Dedifferentiated amniotic fluid mesenchymal stem cell (primary cell): ENCODE data around the gene XPO5.
"Not testable (repeated sequence)": the region's sequence is repeated elsewhere in the genome, so short reads cannot be mapped to it uniquely, and the experiment has no call there.

Experiments used
- DNase-seq: peaks from one replicate; pipeline ENCODE4 v3.0.0-alpha.2; 2016; ENCODE audit errors: extremely low spot score

XPO5 gene

DNA sequence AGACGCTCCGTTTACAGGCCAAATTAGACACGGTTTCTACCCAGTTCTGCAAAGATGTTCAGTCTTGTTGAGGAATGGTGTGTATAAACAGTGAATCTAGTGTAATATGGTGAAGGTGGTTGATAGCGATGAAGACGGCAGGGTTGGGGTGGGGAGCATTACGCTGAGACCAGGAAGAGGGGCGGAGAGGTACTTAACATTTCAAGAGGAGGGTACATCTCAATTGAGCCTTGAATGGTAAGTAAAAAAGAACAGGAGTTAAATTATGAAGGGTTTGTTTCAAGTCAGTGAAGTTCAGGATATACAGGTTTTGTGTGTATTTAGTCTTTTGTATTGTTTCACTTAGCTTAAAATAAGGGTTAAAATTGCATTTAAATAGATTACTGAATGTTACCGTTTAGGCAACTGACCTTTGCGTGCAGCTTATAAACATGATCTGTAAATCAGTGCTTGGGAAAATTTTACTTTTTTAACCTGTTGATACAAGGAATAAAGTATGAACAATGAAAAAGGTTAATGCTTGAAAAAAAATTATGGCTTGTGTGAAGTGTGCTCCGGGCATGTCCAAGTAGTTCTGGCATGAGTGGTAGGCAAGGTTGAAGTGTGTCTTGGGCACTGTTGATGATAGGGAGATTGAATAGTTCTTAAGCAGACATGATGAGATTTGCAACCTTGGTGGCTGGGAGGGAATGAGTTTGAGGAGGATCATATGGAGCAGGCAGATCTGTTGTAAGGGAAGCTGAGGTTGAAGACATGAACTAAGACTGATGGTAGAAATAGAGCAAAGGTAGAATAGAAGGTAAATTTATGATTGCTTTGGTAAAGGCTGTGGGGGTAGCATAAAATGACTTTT, 58.1 kb downstream of the XPO5 start:
- DNase-seq, result no peak

DNA sequence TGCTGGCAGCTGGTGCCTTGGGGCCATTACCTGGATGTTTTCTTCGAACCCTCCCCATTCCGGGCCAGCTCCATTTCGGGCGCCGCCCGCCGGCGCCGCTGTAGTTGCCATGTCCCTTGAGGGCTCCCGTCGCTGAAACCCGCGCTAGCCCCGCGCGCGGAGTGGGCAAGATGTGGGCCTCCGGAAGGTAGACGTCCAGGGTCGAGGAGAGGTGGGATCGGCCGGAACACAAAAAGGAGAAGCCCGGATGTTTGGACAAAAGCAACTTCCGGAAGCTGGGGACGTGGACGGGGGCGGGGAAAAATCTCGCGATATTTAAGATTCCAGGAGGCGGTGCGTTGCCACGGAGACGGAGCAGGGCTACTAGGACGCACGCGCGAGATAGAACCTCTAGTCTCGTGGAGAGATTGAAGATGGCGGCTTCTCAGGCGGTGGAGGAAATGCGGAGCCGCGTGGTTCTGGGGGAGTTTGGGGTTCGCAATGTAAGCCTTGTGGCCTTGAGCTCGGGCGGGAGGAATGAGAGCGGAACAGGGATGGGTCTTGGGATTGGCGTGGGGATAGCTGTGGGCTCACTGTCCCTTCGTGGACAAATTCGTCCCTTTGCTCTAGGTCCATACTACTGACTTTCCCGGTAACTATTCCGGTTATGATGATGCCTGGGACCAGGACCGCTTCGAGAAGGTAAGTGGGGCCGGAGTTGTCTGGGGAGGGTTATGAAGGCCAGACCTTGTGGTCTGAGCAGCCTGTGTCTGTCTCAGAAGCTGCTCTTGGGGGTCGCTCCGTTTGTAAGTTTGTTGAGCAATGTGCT, 58.9 kb downstream of the XPO5 start, which contains the start of the genes POLR1C and YIPF3:
TSS of gene POLR1C (plus strand) at position 393 of the 808 bp plus-strand sequence. CDS start at position 414, 21 bp downstream.
TSS of gene YIPF3 (minus strand) at position 230 of the 808 bp plus-strand sequence. CDS start at position 111, 119 bp downstream.
- peak; percentile 99 for DNase-seq

DNA sequence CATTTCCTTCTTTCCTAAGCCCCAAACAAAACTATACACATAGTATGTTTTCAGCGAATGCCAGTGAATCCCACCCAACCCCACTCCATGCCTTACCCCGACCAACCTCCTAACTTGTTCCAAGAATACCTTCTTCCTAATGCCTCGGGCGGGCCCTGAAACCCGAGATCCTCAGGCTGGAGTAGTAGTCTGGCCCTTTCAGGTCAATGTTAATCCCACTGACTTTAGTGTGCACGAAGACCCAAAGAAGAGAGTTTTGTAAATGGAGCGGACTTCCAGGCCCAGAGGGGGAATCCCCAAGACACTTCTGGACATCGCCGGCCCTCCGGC, 59.5 kb downstream of the XPO5 start:
- no peak for DNase-seq

DNA sequence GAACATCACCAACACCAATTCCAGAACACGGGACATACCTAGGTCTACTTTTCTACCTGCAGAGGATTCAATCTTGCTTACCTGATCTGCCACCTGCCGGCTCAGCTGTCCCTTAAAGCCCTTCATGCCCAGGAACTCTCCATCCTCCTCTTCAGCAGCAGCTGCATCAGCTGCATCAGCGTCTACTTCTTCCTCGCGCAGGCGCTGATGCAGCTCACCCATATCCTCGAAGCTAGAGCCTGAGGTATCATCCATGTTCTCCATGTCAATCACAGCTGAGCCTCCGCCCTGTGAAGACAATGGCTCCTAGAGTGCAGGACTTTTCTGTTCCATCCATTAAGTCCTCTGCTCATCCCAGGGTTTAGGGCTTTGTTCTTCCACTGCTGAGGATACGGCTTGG, 60.0 kb downstream of the XPO5 start:
- DNase-seq, result no peak

DNA sequence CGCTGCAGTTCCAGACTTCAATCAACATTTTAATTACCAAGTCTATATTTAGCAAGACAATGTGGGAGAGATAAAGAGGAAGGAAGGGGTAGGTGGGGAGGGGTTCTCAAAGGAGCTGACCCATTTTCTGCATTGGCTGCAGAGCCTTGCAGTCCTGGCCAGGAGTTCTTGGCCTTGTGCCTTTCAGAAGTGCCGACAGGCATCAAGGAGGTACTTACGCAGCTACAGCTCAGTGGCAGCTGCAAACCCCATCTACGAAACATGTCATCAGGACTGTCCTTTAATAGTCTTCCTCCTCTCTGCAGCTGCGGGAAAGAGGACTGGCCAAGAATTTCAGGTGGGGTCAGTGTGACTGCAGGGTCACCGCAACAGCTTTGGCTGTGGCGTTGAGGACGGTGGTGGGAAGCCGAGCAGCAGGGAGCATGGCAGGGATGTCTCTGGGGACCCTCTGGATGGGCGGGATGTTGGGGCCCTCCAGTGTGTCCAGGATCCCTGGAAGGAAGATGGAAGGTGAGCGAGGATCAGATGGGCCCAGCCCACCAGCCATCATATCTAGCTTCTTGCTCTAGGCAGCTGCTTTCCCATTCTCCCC, 63.9 kb downstream of the XPO5 start:
- DNase-seq, result no peak

DNA sequence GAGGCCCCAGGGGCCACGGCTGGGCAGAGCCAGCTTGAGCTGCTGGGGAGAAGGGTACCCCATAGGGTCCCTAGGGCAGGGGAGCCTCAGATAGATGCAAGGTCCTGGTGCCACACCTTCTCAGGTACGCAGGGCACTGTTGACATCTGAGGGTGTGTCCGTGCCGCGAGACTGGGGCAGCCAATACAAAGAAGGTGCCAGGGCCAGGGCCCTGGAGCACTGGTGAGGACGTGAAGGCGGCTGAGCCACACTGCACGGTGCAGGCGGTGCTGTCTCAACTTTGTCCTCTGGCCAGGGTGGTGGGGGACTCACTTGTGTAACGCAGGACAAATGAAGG, 65.0 kb downstream of the XPO5 start:
- DNase-seq, result no peak

DNA sequence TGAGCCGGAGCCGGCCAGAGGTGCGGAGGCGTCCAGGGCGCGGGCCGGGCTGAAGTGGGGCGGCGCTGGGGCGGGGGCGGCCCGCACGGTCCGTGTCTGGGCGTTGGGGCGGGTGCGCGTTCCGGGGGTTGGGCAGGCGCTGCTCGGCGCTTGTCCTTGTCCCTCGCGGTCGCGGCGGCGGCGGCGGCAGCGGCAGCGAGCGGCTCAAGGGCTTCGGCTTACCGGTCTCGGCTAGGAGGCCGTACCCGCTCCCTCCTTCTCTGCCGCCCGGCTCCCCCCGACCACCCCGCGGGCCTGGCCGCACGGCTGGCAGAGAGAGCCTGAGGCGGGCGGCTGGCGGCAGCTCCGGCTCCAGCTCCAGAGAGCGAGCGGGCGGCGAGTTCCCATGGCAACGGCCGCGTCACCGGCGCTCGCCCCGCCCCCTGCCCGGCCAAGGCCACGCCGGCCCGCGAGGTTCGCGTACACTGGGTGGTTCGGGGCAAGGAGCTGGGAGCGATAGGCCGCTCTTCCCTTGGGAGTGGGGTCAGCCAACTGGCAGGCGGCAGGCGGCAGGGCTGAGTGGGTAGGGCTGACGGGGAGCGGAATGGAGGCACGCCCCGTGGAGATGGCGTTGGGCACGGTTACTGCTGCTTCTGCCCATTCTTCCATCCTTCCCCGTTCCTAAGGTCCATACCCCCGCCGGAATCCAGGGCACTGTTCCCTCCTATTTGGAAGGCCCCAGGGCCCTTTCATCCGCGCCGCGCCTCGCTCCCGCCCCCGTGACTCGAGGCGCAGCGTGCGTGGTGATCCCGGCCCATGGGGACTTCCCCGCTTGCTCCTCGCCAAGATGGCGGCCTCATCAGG, 65.6 kb downstream of the XPO5 start, which contains the start of gene LRRC73:
TSS of gene LRRC73 (minus strand) at position 363 of the 843 bp plus-strand sequence. CDS start 561 bp downstream, outside the sequence.
- peak; percentile 60 for DNase-seq

DNA sequence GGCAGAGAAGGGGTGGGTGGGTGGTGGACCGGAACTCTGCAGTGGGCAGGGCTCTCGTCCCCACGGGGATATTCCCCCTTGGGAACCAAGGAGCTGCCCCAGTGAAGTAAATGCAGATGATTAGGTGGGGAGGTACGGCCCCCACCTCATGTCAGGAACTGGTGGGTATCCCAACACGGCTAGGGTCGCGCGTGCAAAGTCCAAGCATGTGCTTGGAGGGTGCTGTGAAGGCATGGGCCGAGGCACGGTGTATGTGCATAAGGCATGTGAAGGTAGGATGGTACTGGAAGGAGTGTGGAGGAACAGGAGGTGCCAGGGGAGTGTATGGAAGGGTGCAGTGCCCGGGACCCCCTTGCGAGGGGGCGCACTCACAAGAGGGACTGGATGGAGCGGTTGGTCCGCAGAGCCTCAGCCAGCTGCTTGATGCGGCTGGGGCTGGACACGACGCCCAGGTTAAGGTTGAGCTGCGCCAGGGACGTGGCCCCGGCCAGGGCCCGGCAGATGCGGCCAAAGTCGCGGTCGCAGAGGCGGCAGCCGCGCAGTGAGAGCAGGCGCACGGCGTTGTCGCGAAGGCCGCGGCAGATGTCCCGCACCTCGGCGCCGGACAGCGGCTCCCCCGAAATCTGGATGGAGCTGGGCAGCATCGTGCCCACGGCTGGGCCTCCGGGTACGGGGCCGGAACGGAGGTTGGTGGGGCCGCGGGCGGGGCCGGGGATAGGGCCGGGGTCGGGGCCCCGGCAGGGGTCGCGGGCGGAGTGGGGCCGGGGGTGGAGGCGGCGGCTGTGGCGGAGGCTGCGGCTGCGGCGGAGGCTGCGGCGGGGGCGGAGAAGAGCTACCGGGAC, 66.5 kb downstream of the XPO5 start:
- DNase-seq, result no peak

DNA sequence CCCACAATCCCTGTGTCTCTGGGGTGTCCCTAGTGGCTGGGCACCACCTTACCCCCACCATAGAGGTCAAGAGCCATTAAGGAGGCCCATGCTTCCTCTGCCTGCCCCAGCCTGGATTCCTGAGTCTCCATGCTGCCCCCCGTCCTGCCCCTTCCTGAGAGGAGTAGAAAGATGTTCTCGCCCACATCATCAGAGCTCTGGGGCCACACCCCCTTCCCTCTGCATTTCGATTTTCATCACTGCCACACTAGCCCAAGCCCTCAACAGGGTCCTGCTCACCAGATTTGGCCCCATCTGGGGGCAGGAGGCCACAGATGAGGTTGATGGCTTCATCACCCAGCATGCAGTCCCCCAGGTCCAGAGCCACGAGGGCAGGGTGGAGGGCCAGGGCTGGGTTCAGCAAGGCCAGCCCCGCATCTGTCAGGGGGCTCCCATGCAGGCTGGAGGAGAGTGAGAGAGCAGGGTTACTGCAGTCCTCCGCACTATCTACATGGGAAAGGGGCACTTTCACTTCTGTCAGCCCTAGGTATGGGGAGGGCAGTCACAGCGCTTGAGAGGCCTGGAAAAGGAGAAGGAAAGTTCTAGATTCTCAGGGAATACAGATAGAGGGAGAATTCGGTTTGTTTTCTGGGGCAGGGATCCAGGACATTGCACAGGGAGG, 67.2 kb downstream of the XPO5 start:
- DNase-seq, result no peak

DNA sequence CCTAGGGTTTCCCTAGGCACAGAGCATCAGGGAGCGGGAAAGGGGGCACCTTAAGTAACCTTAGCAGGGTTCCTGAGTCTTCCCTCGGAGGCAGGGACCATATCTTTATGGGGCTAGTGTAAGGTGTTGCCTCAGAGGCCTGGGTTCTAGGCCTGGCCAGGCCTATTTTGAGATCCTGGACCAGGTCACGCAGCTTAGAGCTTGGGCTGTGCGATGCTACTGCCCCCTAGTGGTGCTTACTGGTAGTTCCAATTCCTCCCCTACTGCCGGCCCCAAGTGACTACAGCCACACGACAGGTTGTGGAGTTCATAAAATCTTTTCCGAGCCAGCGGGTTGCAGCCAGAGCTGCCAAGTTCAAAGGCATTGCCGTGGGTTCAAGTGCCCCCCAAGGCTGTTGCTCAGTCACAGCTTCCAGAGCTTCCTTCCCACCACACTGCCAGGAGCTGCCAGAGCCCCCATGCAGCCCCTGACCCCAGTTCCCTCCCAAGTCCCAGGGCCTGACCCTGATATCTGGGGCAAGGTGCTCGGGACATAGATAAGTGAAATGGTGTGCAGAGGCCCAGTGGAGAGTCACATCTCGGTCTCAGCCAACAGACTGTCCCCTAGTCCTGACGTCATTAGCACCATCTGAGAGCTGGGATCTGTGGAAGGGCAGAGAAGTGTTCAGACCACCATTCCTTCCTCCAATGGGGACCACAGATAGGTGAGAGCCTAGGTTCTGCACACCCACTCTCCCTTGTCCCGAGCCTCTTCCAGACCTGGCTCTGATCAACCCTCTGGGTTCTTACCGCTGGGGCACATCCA, 69.0 kb downstream of the XPO5 start:
- DNase-seq, result peak; percentile 81

DNA sequence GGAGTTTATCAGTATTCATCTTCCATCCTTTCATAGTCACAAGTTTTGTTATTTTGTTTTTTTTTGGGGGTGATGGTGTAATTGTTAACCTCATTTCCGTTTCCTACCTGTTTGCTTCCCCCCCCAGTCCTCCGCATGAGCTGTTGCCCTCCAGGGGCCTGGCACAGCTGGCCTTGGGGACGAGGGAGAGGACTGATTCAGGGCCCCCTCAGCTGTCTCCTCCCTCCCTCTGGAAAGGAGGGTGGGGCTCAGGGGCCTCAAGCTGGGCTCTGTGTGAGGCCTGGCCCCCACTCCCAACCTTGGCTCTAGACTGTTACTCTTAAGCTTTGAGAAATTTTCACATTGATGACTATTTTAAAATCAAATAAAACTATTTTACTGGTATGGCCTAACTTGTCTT, 69.7 kb downstream of the XPO5 start:
- DNase-seq, result no peak

DNA sequence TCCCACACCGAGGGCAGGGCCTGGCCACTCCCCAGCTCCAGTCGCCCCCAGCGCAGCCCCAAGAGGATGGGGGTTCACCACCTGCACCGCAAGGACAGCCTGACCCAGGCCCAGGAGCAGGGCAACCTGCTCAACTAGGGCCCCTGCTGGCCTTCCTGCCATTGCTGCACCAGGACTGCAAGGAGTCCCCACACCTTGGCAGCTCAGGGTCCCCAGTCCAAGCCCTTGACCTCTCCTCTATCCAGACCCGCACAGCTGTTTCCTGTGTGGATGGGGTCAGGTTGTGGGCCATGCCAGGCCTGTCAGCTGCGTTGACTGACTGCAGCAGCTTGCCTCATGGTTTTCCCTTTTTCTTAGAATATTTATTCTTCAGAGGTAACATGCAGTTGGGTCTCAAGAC, 70.1 kb downstream of the XPO5 start:
- no peak for DNase-seq

DNA sequence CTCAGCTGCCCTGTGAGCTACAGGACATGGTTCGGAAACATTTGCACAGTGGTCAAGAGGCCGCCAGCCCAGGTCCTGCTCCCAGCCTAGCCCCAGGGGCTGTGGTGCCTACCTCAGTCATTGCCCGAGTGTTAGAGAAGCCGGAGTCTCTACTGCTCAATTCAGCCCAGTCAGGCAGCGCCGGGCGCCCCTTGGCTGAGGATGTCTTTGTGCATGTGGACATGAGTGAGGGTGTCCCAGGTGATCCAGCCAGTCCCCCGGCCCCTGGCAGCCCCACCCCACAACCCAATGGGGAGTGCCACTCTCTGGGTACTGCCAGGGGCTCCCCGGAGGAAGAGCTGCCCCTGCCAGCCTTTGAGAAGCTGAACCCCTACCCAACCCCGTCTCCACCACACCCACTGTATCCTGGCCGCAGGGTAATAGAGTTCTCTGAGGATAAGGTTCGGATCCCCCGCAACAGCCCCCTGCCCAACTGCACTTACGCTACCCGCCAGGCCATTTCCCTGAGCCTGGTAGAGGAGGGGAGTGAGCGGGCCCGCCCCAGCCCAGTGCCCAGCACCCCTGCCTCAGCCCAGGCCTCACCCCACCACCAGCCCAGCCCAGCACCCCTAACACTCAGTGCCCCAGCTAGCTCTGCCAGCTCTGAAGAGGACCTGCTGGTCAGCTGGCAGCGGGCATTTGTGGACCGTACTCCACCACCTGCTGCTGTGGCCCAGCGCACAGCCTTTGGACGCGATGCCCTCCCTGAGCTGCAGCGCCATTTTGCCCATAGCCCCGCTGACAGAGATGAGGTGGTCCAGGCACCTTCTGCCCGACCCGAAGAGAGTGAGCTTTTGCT, 70.9 kb downstream of the XPO5 start:
- no peak for DNase-seq

DNA sequence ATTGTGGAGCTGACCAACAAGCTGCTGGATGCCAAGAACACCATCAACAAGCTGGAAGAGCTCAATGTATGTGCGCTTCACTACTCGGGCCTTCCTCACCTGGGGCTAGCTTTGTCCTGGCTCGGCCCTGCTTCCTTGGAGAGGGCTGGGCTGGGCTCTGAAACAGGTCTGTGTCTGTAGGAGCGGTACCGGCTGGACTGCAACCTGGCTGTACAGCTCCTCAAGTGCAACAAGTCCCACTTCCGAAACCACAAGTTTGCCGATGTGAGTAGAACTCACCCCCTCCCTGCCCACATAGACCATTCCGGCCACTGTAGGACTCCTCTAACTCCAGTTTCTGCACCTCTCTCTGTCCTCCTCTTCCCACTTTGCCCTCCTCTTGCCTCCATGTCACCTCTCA, 72.4 kb downstream of the XPO5 start:
- no peak for DNase-seq

DNA sequence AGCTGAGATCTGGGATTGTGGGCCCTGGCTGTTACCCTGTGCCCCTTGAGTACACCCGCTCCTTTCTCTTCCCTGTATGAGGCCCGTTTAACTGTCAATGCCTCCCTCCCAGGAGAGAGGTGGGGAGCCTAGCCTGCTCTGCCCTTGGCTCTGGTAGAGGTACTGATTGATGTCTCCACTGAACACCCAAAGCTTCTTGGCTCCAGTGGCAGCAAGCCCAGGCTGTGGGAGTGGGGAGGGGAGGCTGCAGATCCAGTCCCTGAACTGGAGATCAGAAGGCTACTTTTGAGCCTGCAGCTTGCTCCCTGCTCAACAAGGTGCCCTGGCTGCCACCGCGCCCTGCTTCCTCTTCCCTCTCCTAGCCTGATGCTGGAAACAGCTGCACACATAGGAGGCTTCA, 73.2 kb downstream of the XPO5 start:
- no peak for DNase-seq

DNA sequence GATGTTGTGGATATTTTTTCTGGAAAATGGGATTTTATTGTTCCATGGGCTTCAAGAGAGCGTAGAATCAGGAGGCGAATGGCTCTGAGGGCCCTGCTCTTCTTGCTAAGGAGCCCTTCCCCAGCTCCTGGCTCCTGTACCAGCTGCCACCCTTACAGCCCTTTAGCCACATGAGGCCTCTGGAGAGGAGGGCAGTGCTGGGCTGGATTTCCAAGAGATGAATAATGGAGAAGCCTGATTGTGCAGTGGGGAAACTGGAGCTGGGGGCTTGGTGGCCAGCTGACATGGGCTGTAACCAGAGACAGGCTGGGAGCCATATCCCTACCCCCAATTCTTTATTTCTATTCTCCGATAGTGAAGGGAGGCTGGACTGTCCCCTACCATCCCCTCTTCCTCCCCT, 74.9 kb downstream of the XPO5 start:
- DNase-seq, result no peak

DNA sequence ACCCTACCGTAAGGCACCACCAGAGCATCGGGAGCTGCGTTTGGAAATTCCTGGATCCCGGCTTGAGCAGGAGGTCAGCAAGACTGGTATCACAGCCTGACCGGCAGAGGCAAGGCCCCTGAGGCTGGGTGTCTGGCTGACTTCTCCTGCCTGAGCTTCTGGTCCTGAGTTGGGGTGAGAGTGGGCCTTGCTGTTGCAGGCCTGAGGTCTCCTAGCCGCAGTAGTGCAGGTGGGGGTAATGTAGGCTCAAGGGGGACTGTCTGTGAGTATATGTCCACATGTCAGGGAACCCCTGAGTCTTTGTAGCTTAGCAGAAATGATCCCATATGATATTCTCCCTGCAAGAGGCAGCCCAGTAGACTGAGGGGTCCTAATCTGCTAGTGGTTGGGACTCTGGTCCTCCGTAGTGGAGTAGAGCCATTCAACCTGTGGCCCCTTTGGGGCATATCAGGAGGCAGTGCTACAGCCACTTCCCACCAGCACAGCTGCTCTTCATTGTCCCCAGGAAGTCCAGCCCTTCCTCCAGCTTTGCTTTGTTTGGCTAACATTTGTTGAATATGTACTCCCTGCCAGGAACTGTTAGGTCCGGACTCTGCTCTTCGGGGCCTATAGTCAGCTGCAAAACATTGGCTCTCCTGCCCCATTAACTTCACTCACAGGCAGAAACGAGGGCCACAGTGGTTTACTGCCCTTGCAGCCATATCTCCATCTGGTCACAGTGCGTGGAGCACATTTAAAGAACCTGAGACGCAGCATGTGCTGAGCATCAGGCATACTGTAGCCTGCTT, 76.6 kb downstream of the XPO5 start:
- no peak for DNase-seq

DNA sequence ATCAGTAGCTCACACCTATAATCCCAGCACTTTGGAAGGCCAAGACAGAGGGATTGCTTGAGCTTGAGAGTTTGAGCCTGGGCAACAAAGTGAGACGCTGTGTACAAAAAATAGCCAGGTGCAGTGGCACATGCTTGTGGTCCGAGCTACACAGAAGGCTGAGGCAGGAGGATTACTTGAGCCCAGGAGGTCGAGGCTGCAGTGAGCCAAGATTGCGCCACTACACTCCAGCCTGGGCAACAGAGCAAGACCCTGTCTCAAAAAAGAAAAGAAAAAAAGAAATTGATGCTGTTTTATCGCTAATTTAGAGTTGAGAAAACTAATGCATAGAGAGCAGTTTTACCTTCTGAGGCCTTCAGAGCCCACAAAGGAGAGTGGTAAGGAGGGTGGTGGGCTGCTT, 77.5 kb downstream of the XPO5 start:
- DNase-seq, result not testable (repeated sequence)
